Choroid plexus epithelial cell (primary cell): ENCODE results near the gene TPI1.

ENCODE experiments used
- DNase-seq: peaks from one replicate; pipeline ENCODE4 v3.0.0-alpha.2; 2010; ENCODE audit warnings: low read depth
- H3K4me3 ChIP-seq: 2 replicates; pipeline ENCODE4 v1.5.1; 2011; ENCODE audit warnings: low read depth, mild to moderate bottlenecking, control low read depth, low read length, moderate library complexity
- TF ChIP-seq, protein P1 (sequence below): conservative IDR thresholded peaks from 2 replicates; pipeline ENCODE4 v1.5.1; 2011; ENCODE audit warnings: low read depth, mild to moderate bottlenecking, control low read depth, inconsistent platforms, low read length, moderate library complexity

The TPI1 gene

DNA sequence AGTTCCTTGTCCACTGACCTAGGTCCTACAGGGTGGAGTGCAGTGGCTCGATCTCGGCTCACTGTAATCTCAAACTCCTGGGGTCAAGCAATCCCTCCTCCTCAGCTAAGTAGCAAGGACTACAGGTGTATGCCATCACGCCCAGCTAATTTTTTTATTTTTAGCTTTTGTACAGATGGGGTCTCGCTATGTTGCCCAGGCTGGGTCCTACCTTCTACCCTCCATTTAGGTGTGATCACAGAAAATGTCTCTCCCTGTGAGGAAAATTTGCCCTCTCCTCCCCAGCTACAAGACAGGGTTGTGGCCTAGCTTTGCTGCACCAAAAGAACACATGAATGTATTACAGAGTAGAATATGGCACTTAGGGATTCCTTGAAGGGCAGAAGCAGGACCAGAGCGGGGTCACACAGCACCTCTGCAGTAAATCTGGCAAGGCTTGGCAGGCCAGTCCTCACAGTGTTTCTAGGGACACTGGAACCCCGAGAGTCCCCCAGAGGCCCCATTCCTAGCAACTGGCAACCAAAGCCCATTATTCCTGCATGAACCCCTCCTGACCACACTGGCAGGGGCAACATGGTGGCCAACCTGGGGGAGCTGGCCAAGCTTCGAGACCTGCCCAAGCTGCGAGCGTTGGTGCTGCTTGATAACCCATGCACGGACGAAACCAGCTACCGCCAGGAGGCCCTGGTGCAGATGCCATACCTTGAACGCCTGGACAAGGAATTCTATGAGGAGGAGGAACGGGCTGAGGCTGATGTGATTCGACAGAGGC, 45.0 kb downstream of the TPI1 start:
- TF ChIP-seq, protein P1, sequence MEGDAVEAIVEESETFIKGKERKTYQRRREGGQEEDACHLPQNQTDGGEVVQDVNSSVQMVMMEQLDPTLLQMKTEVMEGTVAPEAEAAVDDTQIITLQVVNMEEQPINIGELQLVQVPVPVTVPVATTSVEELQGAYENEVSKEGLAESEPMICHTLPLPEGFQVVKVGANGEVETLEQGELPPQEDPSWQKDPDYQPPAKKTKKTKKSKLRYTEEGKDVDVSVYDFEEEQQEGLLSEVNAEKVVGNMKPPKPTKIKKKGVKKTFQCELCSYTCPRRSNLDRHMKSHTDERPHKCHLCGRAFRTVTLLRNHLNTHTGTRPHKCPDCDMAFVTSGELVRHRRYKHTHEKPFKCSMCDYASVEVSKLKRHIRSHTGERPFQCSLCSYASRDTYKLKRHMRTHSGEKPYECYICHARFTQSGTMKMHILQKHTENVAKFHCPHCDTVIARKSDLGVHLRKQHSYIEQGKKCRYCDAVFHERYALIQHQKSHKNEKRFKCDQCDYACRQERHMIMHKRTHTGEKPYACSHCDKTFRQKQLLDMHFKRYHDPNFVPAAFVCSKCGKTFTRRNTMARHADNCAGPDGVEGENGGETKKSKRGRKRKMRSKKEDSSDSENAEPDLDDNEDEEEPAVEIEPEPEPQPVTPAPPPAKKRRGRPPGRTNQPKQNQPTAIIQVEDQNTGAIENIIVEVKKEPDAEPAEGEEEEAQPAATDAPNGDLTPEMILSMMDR, result no peak
- no peak overlapping the region for H3K4me3 ChIP-seq
- DNase-seq, result no peak

DNA sequence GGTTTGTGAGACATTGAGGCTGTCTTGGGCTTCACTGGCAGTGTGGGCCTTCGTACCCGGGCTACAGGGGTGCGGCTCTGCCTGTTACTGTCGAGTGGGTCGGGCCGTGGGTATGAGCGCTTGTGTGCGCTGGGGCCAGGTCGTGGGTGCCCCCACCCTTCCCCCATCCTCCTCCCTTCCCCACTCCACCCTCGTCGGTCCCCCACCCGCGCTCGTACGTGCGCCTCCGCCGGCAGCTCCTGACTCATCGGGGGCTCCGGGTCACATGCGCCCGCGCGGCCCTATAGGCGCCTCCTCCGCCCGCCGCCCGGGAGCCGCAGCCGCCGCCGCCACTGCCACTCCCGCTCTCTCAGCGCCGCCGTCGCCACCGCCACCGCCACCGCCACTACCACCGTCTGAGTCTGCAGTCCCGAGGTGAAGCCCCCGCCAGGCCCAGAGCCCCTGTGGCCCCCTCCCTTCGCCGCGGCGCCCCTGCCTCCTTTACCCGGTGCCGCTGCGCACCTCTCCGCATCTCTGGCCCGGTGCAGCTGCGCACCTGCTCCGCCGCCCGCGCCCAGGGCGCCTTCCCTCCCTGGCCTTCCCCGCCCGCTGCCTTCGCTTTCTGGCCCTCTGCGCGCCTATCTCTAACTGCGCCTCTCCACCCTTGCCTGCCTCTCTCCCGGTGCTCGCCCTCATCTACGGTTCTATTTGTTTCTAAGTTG, 47.1 kb downstream of the TPI1 start, which contains the start of gene ENO2:
ENO2 (plus strand) TSS at position 335 of the 701 bp plus-strand sequence. CDS start 1,253 bp downstream, outside the sequence.
- H3K4me3 ChIP-seq, result peak within 1 kb of the TSS; percentile 69
- peak; percentile 55 for DNase-seq
- TF ChIP-seq, protein P1, result no peak

DNA sequence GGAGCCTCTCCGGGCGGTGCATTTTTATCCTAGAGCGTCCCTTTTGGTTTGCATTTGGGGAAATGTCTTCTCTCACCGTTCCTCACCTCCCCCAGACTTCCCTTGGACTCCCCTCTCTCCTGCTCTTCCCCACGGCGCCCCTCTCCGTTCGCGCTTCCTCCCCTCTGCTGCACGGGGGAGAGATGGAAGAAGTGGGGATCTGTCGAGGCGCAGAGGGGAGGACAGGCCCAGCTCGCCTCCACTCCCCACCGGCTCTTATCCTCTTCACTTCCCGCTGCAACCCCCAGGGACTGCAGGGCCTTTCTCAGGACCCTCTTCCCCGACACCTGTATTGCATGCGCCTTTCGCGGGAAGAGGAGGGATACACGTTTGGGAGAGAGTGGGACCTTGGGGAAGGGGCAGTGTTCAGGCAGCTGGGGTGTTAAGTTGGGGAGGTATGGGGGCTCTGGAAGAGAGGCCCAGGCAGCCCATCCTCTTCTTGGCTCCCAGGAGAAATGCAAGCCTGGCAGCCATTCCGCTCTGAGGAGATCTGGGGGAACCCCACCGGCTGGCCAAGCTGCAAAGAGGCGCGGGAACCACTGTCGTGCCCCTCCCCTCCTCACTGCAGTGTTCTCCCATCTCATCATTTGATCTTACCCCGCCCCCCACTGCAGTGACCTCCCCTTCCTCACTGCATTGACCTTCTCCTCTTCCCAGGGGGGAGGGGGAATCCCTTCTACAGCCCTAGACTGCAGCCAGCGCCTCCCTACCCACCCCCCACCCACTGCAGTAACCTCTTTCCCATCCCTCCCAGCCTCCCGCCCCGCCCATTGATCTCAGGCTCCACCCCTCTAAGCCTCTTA, 47.8 kb downstream of the TPI1 start:
- TF ChIP-seq, protein P1, result no peak
- H3K4me3 ChIP-seq, result peak overlapping the region; percentile 69
- no peak for DNase-seq

DNA sequence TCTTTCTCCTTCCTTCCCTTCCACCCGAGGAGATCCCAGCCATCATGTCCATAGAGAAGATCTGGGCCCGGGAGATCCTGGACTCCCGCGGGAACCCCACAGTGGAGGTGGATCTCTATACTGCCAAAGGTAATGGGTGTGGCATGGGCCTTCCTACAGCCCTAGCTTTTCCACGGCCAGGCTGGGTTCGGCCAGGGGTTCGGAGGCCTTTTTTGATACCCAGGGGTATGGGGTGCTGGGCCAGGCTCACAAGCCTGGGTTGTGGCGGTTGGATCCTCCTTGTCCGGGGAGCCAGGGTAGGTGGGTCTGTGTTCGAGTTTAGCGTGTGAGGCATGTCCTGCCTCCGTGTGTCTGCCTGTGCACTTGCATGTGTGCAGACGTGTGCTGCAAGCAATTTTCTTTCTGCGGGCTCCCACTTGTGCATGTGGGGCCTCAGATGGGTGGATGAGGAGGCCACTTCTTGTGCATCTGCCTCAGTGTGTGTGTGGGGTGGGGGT, 48.5 kb downstream of the TPI1 start:
- DNase-seq, result no peak
- TF ChIP-seq, protein P1, result no peak
- no peak overlapping the region for H3K4me3 ChIP-seq

DNA sequence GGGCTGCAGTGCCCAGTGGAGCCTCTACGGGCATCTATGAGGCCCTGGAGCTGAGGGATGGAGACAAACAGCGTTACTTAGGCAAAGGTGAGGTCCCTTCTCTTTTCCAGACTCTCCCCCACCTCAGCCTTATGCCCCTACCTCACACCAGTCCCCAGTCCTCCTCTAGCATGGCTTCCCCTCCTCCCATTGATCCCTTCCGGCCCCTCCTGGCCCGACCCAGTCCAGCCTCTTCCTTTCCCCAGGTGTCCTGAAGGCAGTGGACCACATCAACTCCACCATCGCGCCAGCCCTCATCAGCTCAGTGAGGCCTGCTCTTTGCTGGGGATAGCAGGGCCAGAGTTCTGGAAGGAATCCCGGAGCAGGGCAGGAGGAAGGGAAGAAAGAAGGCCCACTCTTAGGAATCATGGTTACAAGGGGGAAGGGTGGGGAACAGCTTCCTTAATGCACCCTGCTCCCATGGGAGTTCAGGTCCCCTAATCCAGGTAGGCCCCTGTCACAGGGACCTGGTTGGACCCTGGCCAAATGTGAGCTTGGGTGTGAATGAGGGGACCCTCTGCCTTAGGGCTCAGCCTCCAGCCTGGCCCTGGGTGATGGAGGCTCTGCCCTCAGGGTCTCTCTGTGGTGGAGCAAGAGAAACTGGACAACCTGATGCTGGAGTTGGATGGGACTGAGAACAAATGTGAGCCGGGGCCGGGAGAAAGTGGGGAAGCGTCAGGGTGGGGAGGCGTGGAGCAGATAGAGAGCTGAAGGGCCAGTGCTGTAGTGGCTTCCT, 49.3 kb downstream of the TPI1 start:
- no peak for DNase-seq
- H3K4me3 ChIP-seq, result no peak overlapping the region
- TF ChIP-seq, protein P1, result no peak

DNA sequence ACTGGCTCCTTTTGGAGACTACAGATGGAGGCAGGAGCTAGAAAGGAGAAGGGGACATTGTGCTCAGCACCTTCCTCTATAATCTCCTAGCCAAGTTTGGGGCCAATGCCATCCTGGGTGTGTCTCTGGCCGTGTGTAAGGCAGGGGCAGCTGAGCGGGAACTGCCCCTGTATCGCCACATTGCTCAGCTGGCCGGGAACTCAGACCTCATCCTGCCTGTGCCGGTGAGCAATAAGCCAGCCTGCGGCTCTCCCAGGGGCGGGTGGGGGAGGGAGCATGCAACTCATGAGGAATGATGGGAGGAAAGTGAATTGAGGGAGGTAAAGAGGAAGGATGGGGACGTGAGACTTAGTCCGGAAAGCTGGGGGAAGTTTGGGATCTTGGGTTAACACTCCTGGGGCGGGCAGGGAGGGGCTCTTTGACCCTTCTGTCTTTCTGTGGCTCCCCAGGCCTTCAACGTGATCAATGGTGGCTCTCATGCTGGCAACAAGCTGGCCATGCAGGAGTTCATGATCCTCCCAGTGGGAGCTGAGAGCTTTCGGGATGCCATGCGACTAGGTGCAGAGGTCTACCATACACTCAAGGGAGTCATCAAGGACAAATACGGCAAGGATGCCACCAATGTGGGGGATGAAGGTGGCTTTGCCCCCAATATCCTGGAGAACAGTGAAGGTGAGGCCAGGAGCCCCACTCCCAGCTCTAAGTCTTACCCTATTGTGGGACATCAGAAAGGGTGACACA, 50.3 kb downstream of the TPI1 start:
- no peak for DNase-seq
- H3K4me3 ChIP-seq, result no peak overlapping the region
- TF ChIP-seq, protein P1, result no peak
